HL-60 (cell line): ENCODE measurements around the gene OR1N2.

Experiments
- POLR2AphosphoS5 ChIP-seq: IDR thresholded peaks from 2 replicates; pipeline ENCODE4 v1.6.1; 2012; ENCODE audit warnings: low read depth
- TF ChIP-seq, protein P1 (sequence below): IDR thresholded peaks from one replicate; pipeline ENCODE4 v1.5.1; 2011; ENCODE audit warnings: low read length, control low read depth, inconsistent platforms; ENCODE audit not compliant: insufficient read depth

- TF ChIP-seq, protein P1, sequence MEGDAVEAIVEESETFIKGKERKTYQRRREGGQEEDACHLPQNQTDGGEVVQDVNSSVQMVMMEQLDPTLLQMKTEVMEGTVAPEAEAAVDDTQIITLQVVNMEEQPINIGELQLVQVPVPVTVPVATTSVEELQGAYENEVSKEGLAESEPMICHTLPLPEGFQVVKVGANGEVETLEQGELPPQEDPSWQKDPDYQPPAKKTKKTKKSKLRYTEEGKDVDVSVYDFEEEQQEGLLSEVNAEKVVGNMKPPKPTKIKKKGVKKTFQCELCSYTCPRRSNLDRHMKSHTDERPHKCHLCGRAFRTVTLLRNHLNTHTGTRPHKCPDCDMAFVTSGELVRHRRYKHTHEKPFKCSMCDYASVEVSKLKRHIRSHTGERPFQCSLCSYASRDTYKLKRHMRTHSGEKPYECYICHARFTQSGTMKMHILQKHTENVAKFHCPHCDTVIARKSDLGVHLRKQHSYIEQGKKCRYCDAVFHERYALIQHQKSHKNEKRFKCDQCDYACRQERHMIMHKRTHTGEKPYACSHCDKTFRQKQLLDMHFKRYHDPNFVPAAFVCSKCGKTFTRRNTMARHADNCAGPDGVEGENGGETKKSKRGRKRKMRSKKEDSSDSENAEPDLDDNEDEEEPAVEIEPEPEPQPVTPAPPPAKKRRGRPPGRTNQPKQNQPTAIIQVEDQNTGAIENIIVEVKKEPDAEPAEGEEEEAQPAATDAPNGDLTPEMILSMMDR = no peak
- TF ChIP-seq POLR2AphosphoS5 = no peak
Measured at GRCh38 chr9:122536134-122536533, 16.8 kb upstream of the OR1N2 start.
